IPS-15b (cell line): ENCODE data around the gene RAP2A.

ENCODE experiments used
- H3K27me3 ChIP-seq: one replicate; pipeline ENCODE4 v1.6.1; 2013; ENCODE audit warnings: low read length; ENCODE audit not compliant: control insufficient read depth, insufficient read depth
- H3K36me3 ChIP-seq: one replicate; pipeline ENCODE4 v1.6.1; 2013; ENCODE audit warnings: low read length; ENCODE audit not compliant: control insufficient read depth, insufficient read depth
- H3K4me1 ChIP-seq: one replicate; pipeline ENCODE4 v1.6.1; 2013; ENCODE audit warnings: mild to moderate bottlenecking, low read length; ENCODE audit not compliant: control insufficient read depth, insufficient read depth
- H3K4me3 ChIP-seq: one replicate; pipeline ENCODE4 v1.5.1; 2013; ENCODE audit warnings: low read depth, low read length
- H3K9ac ChIP-seq: one replicate; pipeline ENCODE4 v1.6.1; 2013; ENCODE audit warnings: low read depth, mild to moderate bottlenecking, low read length
- H3K9me3 ChIP-seq: one replicate; pipeline ENCODE4 v1.6.1; 2013; ENCODE audit warnings: mild to moderate bottlenecking, low read length; ENCODE audit not compliant: control insufficient read depth, insufficient read depth

RAP2A gene

GRCh38 chr13:97423300-97424045, 10.5 kb upstream of the RAP2A start:
- no peaks in the 10 kb centered on the region for H3K9me3 ChIP-seq
- no peaks in the 10 kb centered on the region for H3K27me3 ChIP-seq
- no peak overlapping the region for H3K4me3 ChIP-seq
- no peak overlapping the region for H3K9ac ChIP-seq
- H3K4me1 ChIP-seq, result no peaks in the 10 kb centered on the region
- no peaks in the 10 kb centered on the region for H3K36me3 ChIP-seq

- H3K4me1 ChIP-seq, result no peaks in the 10 kb centered on the region
- H3K9ac ChIP-seq, result no peak overlapping the region
- no peaks in the 10 kb centered on the region for H3K9me3 ChIP-seq
- no peaks in the 10 kb centered on the region for H3K36me3 ChIP-seq
- H3K27me3 ChIP-seq, result no peaks in the 10 kb centered on the region
- no peak overlapping the region for H3K4me3 ChIP-seq
Measured at GRCh38 chr13:97425590-97425989, 8.4 kb upstream of the RAP2A start.

- H3K9me3 ChIP-seq, result no peaks in the 10 kb centered on the region
- peaks cover 2% of the 10 kb centered on the region for H3K4me1 ChIP-seq
- no peak overlapping the region for H3K4me3 ChIP-seq
- H3K9ac ChIP-seq, result no peak overlapping the region
- H3K27me3 ChIP-seq, result no peaks in the 10 kb centered on the region
- no peaks in the 10 kb centered on the region for H3K36me3 ChIP-seq
Measured at GRCh38 chr13:97426695-97427094, 7.3 kb upstream of the RAP2A start.

GRCh38 chr13:97429681-97430081, 4.3 kb upstream of the RAP2A start:
- Histone ChIP-seq H3K4me1 (peaks cover 2% of the 10 kb centered on the region), H3K4me3 (no peak overlapping the region), H3K36me3 (no peaks in the 10 kb centered on the region), H3K27me3 (no peaks in the 10 kb centered on the region), H3K9ac (no peak overlapping the region), H3K9me3 (no peaks in the 10 kb centered on the region)

GRCh38 chr13:97430296-97430695, 3.7 kb upstream of the RAP2A start:
- H3K4me3 ChIP-seq, result no peak overlapping the region
- H3K27me3 ChIP-seq, result no peaks in the 10 kb centered on the region
- no peaks in the 10 kb centered on the region for H3K9me3 ChIP-seq
- H3K4me1 ChIP-seq, result peaks cover 2% of the 10 kb centered on the region
- no peak overlapping the region for H3K9ac ChIP-seq
- H3K36me3 ChIP-seq, result no peaks in the 10 kb centered on the region

GRCh38 chr13:97431171-97431764, 2.7 kb upstream of the RAP2A start:
- peaks cover 2% of the 10 kb centered on the region for H3K4me1 ChIP-seq
- H3K9me3 ChIP-seq, result no peaks in the 10 kb centered on the region
- no peak overlapping the region for H3K9ac ChIP-seq
- no peak overlapping the region for H3K4me3 ChIP-seq
- H3K27me3 ChIP-seq, result no peaks in the 10 kb centered on the region
- no peaks in the 10 kb centered on the region for H3K36me3 ChIP-seq

- Histone ChIP-seq H3K4me1 (peaks cover 2% of the 10 kb centered on the region), H3K36me3 (no peaks in the 10 kb centered on the region), H3K9me3 (no peaks in the 10 kb centered on the region), H3K9ac (peak overlapping the region; percentile 9), H3K27me3 (no peaks in the 10 kb centered on the region), H3K4me3 (peak overlapping the region; percentile 80)
Measured at GRCh38 chr13:97432232-97432916, 1.6 kb upstream of the RAP2A start.

GRCh38 chr13:97432917-97433726, 847 bp upstream of the RAP2A start:
- peak overlapping the region; percentile 80 for H3K4me3 ChIP-seq
- H3K9me3 ChIP-seq, result no peaks in the 10 kb centered on the region
- H3K27me3 ChIP-seq, result no peaks in the 10 kb centered on the region
- H3K9ac ChIP-seq, result no peak overlapping the region
- peaks cover 2% of the 10 kb centered on the region for H3K4me1 ChIP-seq
- H3K36me3 ChIP-seq, result no peaks in the 10 kb centered on the region

- Histone ChIP-seq H3K4me1 (peaks cover 2% of the 10 kb centered on the region), H3K27me3 (no peaks in the 10 kb centered on the region), H3K4me3 (peak overlapping the region; percentile 76), H3K36me3 (no peaks in the 10 kb centered on the region), H3K9ac (peak overlapping the region; percentile 71), H3K9me3 (no peaks in the 10 kb centered on the region)
Measured at GRCh38 chr13:97434397-97435201, 630 bp downstream of the RAP2A start.

- peak overlapping the region; percentile 76 for H3K4me3 ChIP-seq
- peak overlapping the region; percentile 26 for H3K9ac ChIP-seq
- no peaks in the 10 kb centered on the region for H3K27me3 ChIP-seq
- H3K4me1 ChIP-seq, result peaks cover 2% of the 10 kb centered on the region
- H3K36me3 ChIP-seq, result no peaks in the 10 kb centered on the region
- H3K9me3 ChIP-seq, result no peaks in the 10 kb centered on the region
Measured at GRCh38 chr13:97435323-97435722, 1.4 kb downstream of the RAP2A start.

- Histone ChIP-seq H3K4me1 (peaks cover 2% of the 10 kb centered on the region), H3K9me3 (no peaks in the 10 kb centered on the region), H3K4me3 (peak overlapping the region; percentile 16), H3K9ac (peak overlapping the region; percentile 26), H3K27me3 (no peaks in the 10 kb centered on the region), H3K36me3 (no peaks in the 10 kb centered on the region)
Measured at GRCh38 chr13:97435794-97436193, 1.8 kb downstream of the RAP2A start.
